Neuronal stem cell (in vitro differentiated cells): ENCODE results near the gene CDKL1.

Source experiments
- DNase-seq: peaks from one replicate; pipeline ENCODE4 v3.0.0-alpha.2; 2013; ENCODE audit warnings: low spot score
- H2AFZ ChIP-seq: one replicate; pipeline ENCODE4 v1.6.1; 2013; ENCODE audit warnings: mild to moderate bottlenecking, low read length, inconsistent platforms
- H2AK5ac ChIP-seq: 2 replicates; pipeline ENCODE4 v1.6.1; 2013; ENCODE audit warnings: low read depth, mild to moderate bottlenecking, inconsistent platforms, low read length, moderate library complexity, mixed read lengths
- H2BK120ac ChIP-seq: 2 replicates; pipeline ENCODE4 v1.6.1; 2013; ENCODE audit warnings: low read depth, mild to moderate bottlenecking, inconsistent platforms, low read length, moderate library complexity, mixed read lengths
- H2BK12ac ChIP-seq: one replicate; pipeline ENCODE4 v1.6.1; 2013; ENCODE audit warnings: low read length, inconsistent platforms
- H2BK15ac ChIP-seq: 2 replicates; pipeline ENCODE4 v1.6.1; 2013; ENCODE audit warnings: mild to moderate bottlenecking, low read length, inconsistent platforms, mixed read lengths
- H2BK5ac ChIP-seq: one replicate; pipeline ENCODE4 v1.6.1; 2013; ENCODE audit warnings: inconsistent platforms, mild to moderate bottlenecking, low read length, moderate library complexity
- H3K14ac ChIP-seq: one replicate; pipeline ENCODE4 v1.6.1; 2013; ENCODE audit warnings: low read length, inconsistent platforms
- H3K18ac ChIP-seq: 2 replicates; pipeline ENCODE4 v1.6.1; 2013; ENCODE audit warnings: low read length, inconsistent platforms
- H3K23ac ChIP-seq: 2 replicates; pipeline ENCODE4 v1.6.1; 2013; ENCODE audit warnings: low read depth, mild to moderate bottlenecking, mixed read lengths, low read length, inconsistent platforms; ENCODE audit not compliant: poor library complexity
- H3K27ac ChIP-seq: replicated peaks from 3 replicates; pipeline ENCODE4 v1.5.1; 2013; ENCODE audit warnings: low read length, inconsistent platforms
- H3K27me3 ChIP-seq, 3 experiments: 2 replicates each; pipeline ENCODE4 v1.6.1; 2013; ENCODE audit warnings: low read length in 3 of 3, mild to moderate bottlenecking in 2 of 3, inconsistent platforms in 1 of 3, low read depth in 1 of 3, mixed read lengths in 1 of 3, moderate library complexity in 1 of 3; ENCODE audit not compliant: control insufficient read depth in 3 of 3, insufficient read depth in 3 of 3
- H3K36me3 ChIP-seq, 2 donors: replicated peaks in 1 of 2; 2 replicates each; pipeline ENCODE4 v1.6.1; 2013; ENCODE audit warnings: low read length in 2 of 2; ENCODE audit not compliant: control insufficient read depth in 2 of 2, insufficient read depth in 2 of 2
- H3K4ac ChIP-seq: 2 replicates; pipeline ENCODE4 v1.6.1; 2013; ENCODE audit warnings: inconsistent platforms, mild to moderate bottlenecking, low read length, moderate library complexity
- H3K4me1 ChIP-seq, 2 donors: 1 replicate in 1 of 2; 2 replicates in 1 of 2; pipeline ENCODE4 v1.6.1; 2013; ENCODE audit warnings: low read length in 2 of 2, low read depth in 1 of 2; ENCODE audit not compliant: control insufficient read depth in 2 of 2, insufficient read depth in 1 of 2
- H3K4me2 ChIP-seq: one replicate; pipeline ENCODE4 v1.6.1; 2013; ENCODE audit warnings: mild to moderate bottlenecking, low read length, inconsistent platforms; ENCODE audit not compliant: insufficient read depth, poor library complexity, severe bottlenecking
- H3K4me3 ChIP-seq, 2 donors: 2 replicates each; pipeline ENCODE4 v1.5.1; 2013; ENCODE audit warnings: low read length in 2 of 2, mild to moderate bottlenecking in 2 of 2, inconsistent platforms in 1 of 2, moderate library complexity in 1 of 2
- H3K79me1 ChIP-seq: one replicate; pipeline ENCODE4 v1.6.1; 2013; ENCODE audit warnings: low read depth, mild to moderate bottlenecking, inconsistent platforms, low read length, moderate library complexity
- H3K9ac ChIP-seq: one replicate; pipeline ENCODE4 v1.6.1; 2013; ENCODE audit warnings: mild to moderate bottlenecking, low read depth, low read length, inconsistent platforms; ENCODE audit not compliant: poor library complexity
- H3K9me3 ChIP-seq, 2 donors: replicated peaks in 1 of 2; 2 replicates each; pipeline versions ENCODE3 to v1.6.1; 2013; ENCODE audit warnings: low read length in 2 of 2, mild to moderate bottlenecking in 2 of 2, inconsistent platforms in 1 of 2, low read depth in 1 of 2, mixed read lengths in 1 of 2, moderate library complexity in 1 of 2; ENCODE audit not compliant: control insufficient read depth in 2 of 2, insufficient read depth in 1 of 2
- H4K8ac ChIP-seq: one replicate; pipeline ENCODE4 v1.6.1; 2013; ENCODE audit warnings: low read depth, mild to moderate bottlenecking, inconsistent platforms, low read length, moderate library complexity
- H4K91ac ChIP-seq: one replicate; pipeline ENCODE4 v1.6.1; 2013; ENCODE audit warnings: low read length, low read depth, mild to moderate bottlenecking, inconsistent platforms; ENCODE audit not compliant: poor library complexity
- WGBS, 2 donors: extraction: QIAGEN DNeasy Blood & Tissue Kit; methylation state at CpG; one replicate each; pipeline ENCODE4 v1.1.7; 2013; ENCODE audit warnings: missing lambda C conversion rate in 2 of 2, mixed read lengths in 1 of 2; ENCODE audit not compliant: insufficient read length in 2 of 2, insufficient replicate concordance in 1 of 2; ENCODE audit errors: extremely low coverage in 2 of 2; 5-methylcytosine and 5-hydroxymethylcytosine counted together

CDKL1 gene

GRCh38 chr14:50410921-50411320 is 14.2 kb upstream of the CDKL1 start:
- Histone ChIP-seq H4K91ac (no peak overlapping the region), H3K4me2 (no peak overlapping the region), H2AK5ac (no peak overlapping the region), H2BK120ac (no peak overlapping the region), H3K18ac (no peak overlapping the region), H3K4me1 (no peaks in the 10 kb centered on the region), H3K9ac (no peak overlapping the region), H2BK5ac (no peak overlapping the region), H4K8ac (no peak overlapping the region), H3K27ac (no peak overlapping the region), H3K4me3 (no peak overlapping the region), H3K23ac (no peak overlapping the region), H3K27me3 (no peaks in the 10 kb centered on the region), H3K4ac (no peak overlapping the region), H3K14ac (no peak overlapping the region), H2BK15ac (no peak overlapping the region), H2BK12ac (no peak overlapping the region), H3K9me3 (peaks cover 9 to 14% of the 10 kb centered on the region in 2 donors), H3K36me3 (peaks cover 4 to 13% of the 10 kb centered on the region in 2 donors), H2AFZ (no peak overlapping the region), H3K79me1 (no peaks in the 10 kb centered on the region)
- no CpG with 5 or more reads among the region's 1 CpG for WGBS, 2 donors
- no peak for DNase-seq

GRCh38 chr14:50410071-50410470 is 13.4 kb upstream of the CDKL1 start:
- Histone ChIP-seq H3K23ac (no peak overlapping the region), H3K14ac (no peak overlapping the region), H3K27ac (no peak overlapping the region), H2BK12ac (no peak overlapping the region), H3K18ac (no peak overlapping the region), H3K4me3 (no peak overlapping the region), H3K9ac (no peak overlapping the region), H2BK120ac (no peak overlapping the region), H3K9me3 (peaks cover 11 to 15% of the 10 kb centered on the region in 2 donors), H3K36me3 (peaks cover 2 to 4% of the 10 kb centered on the region in 2 donors), H2BK15ac (no peak overlapping the region), H2AFZ (no peak overlapping the region), H2BK5ac (no peak overlapping the region), H3K79me1 (no peaks in the 10 kb centered on the region), H3K4me2 (no peak overlapping the region), H3K4ac (no peak overlapping the region), H3K4me1 (no peaks in the 10 kb centered on the region), H4K8ac (no peak overlapping the region), H3K27me3 (no peaks in the 10 kb centered on the region), H4K91ac (no peak overlapping the region), H2AK5ac (no peak overlapping the region)
- no peak for DNase-seq
- WGBS, 2 donors, result no CpG with 5 or more reads among the region's 3 CpGs

GRCh38 chr14:50407111-50407812 is 10.6 kb upstream of the CDKL1 start:
- H3K4ac ChIP-seq, result no peak overlapping the region
- H2BK15ac ChIP-seq, result no peak overlapping the region
- H4K8ac ChIP-seq, result no peak overlapping the region
- no peaks in the 10 kb centered on the region for H3K27me3 ChIP-seq
- H3K18ac ChIP-seq, result no peak overlapping the region
- peaks cover 8 to 11% of the 10 kb centered on the region in 2 donors for H3K9me3 ChIP-seq
- DNase-seq, result no peak
- H3K79me1 ChIP-seq, result no peaks in the 10 kb centered on the region
- no peak overlapping the region for H2AFZ ChIP-seq
- no peak overlapping the region for H2BK120ac ChIP-seq
- H4K91ac ChIP-seq, result no peak overlapping the region
- H2BK12ac ChIP-seq, result no peak overlapping the region
- no peak overlapping the region for H2BK5ac ChIP-seq
- no peak overlapping the region for H3K14ac ChIP-seq
- H3K4me3 ChIP-seq, result no peak overlapping the region
- H3K4me2 ChIP-seq, result no peak overlapping the region
- no peak overlapping the region for H2AK5ac ChIP-seq
- no peak overlapping the region for H3K9ac ChIP-seq
- H3K23ac ChIP-seq, result no peak overlapping the region
- no peaks in the 10 kb centered on the region for H3K36me3 ChIP-seq
- WGBS, 2 donors, result no CpG with 5 or more reads among the region's 6 CpGs
- H3K27ac ChIP-seq, result no peak overlapping the region
- H3K4me1 ChIP-seq, result no peaks in the 10 kb centered on the region

- no peaks in the 10 kb centered on the region for H3K27me3 ChIP-seq
- no peaks in the 10 kb centered on the region for H3K4me1 ChIP-seq
- no peak overlapping the region for H4K8ac ChIP-seq
- no peak overlapping the region for H2BK12ac ChIP-seq
- no peak overlapping the region for H2BK5ac ChIP-seq
- H3K36me3 ChIP-seq, result no peaks in the 10 kb centered on the region
- no peak overlapping the region for H2BK120ac ChIP-seq
- DNase-seq, result no peak
- H3K27ac ChIP-seq, result no peak overlapping the region
- peaks cover 6 to 7% of the 10 kb centered on the region in 2 donors for H3K9me3 ChIP-seq
- H3K4ac ChIP-seq, result no peak overlapping the region
- H2AFZ ChIP-seq, result no peak overlapping the region
- H3K4me3 ChIP-seq, result no peak overlapping the region
- H3K79me1 ChIP-seq, result no peaks in the 10 kb centered on the region
- no peak overlapping the region for H3K14ac ChIP-seq
- no peak overlapping the region for H4K91ac ChIP-seq
- H3K4me2 ChIP-seq, result no peak overlapping the region
- H3K9ac ChIP-seq, result no peak overlapping the region
- no peak overlapping the region for H3K18ac ChIP-seq
- no peak overlapping the region for H2BK15ac ChIP-seq
- H2AK5ac ChIP-seq, result no peak overlapping the region
- H3K23ac ChIP-seq, result no peak overlapping the region
These were observed 6.7 kb upstream of the CDKL1 start for GRCh38 chr14:50403419-50403818.
